Ovary (tissue), 9 donors: ENCODE results near the gene MVD. TPM values are rescaled to one million over a fixed set of nuclear protein-coding genes. Genes with fewer than 3 reads are reported as not detected.

Experiments used
- DNase-seq, 5 donors: peaks; one replicate each; pipeline ENCODE4 v3.0.0-alpha.2; 2019 to 2020
- H3K27ac ChIP-seq, 2 donors: fragments of 200-600 bp; one replicate each; pipeline versions ENCODE4 v1.5.1 to v1.8.0; 2019 to 2022
- H3K27me3 ChIP-seq: fragments of 200-600 bp; one replicate; pipeline ENCODE4 v1.8.0; 2022
- H3K36me3 ChIP-seq: fragments of 200-600 bp; sonication (generic); one replicate; pipeline ENCODE4 v1.5.1; 2019
- H3K4me1 ChIP-seq: one replicate; pipeline ENCODE4 v1.8.1; 2013; ENCODE audit warnings: mild to moderate bottlenecking, moderate library complexity; ENCODE audit not compliant: insufficient read depth
- H3K4me3 ChIP-seq: fragments of 200-600 bp; sonication (generic); one replicate; pipeline ENCODE4 v1.5.1; 2017
- H3K9me3 ChIP-seq, 2 donors: fragments of 200-600 bp in 1 of 2; sonication (generic) in 1 of 2; one replicate each; pipeline versions ENCODE4 v1.5.1 to v1.8.1; 2013 to 2019; ENCODE audit warnings: mild to moderate bottlenecking in 1 of 2, moderate library complexity in 1 of 2
- EP300 ChIP-seq: sonication (generic); formaldehyde crosslinking; IDR thresholded peaks from one replicate; pipeline ENCODE4 v1.6.1; 2017; ENCODE audit warnings: antibody characterized with exemption
- POLR2A ChIP-seq: fragments of 450-650 bp; IDR thresholded peaks from one replicate; pipeline ENCODE4 v1.6.1; 2017; ENCODE audit warnings: antibody characterized with exemption, mild to moderate bottlenecking, moderate library complexity
- WGBS, 3 donors: extraction: QIAGEN DNeasy Blood & Tissue Kit in 1 of 3; methylation state at CpG; one replicate each; pipeline versions ENCODE4 v1.1.5 to v1.1.7; 2013 to 2017; 5-methylcytosine and 5-hydroxymethylcytosine counted together
- intact Hi-C, 4 donors: fragments of 100-400 bp; cut with DNase I; formaldehyde crosslinking; loops; one replicate each; pipeline versions ENCODE4 v1.11.0 to v1.15.1; 2022 to 2023
- polyA plus RNA-seq, 2 donors: library from polyadenylated mRNA; stranded (reverse); fragments of 200-250 nt in 1 of 2; fragments of 350-450 nt in 1 of 2; fragmentation: Illumina TruSeq in 1 of 2; extraction: RNeasy Lipid Tissue Mini Kit (QIAGEN cat#74804) in 1 of 2; gene quantifications; one replicate each; pipeline ENCODE4 v1.2.3, GENCODE V29; 2013 to 2014
- total RNA-seq, 7 donors: library from RNA; depleted of rRNA in 2 of 7; stranded (reverse); fragments of >200 nt in 2 of 7; fragmentation: NEBNext Ultra II Directional in 3 of 7; extraction: Animal tissue kit (Norgen Biotek cat#: 25700) in 3 of 7; gene quantifications; one replicate each; pipeline versions ENCODE4 v1.1.0 to v1.2.4, GENCODE V29; 2016 to 2023
- TF ChIP-seq, protein P1 (sequence below), 3 donors: fragments of 450-650 bp in 2 of 3; fragments of 200-600 bp in 1 of 3; IDR thresholded peaks; one replicate each; pipeline versions ENCODE4 v1.5.1 to v1.8.0; 2016 to 2022; ENCODE audit warnings: antibody characterized with exemption in 3 of 3, mild to moderate bottlenecking in 1 of 3
- donor health status: DM: no; HTN: no; CAD: no; lungs with moderate emphysema.
- donor health status: DM: no; HTN: no; CAD: no.
- donor health status: Bipolar disorder and iron deficiency.
- donor health status: DM: yes; HTN: yes; CAD: no.
- donor health status: DM: no; HTN: no; CAD: no.
- donor health status: DM: yes; HTN: yes; CAD: no.

The MVD gene
- total and polyA plus RNA-seq, 9 donors: 9.1 to 135 (median 20.9) TPM

- no peaks in the 10 kb centered on the region for H3K9me3 ChIP-seq
- WGBS, 3 donors: 78 to 84% (median 78%) methylated on average over 10 of the region's 10 CpGs
- DNase-seq: no peak
- H3K27me3 ChIP-seq: no peaks in the 10 kb centered on the region
- H3K27ac ChIP-seq: no peak overlapping the region
- intact Hi-C loops: no loop called here
- no peaks in the 10 kb centered on the region for H3K36me3 ChIP-seq
- peaks cover 3% of the 10 kb centered on the region for H3K4me1 ChIP-seq
- TF ChIP-seq, protein P1, sequence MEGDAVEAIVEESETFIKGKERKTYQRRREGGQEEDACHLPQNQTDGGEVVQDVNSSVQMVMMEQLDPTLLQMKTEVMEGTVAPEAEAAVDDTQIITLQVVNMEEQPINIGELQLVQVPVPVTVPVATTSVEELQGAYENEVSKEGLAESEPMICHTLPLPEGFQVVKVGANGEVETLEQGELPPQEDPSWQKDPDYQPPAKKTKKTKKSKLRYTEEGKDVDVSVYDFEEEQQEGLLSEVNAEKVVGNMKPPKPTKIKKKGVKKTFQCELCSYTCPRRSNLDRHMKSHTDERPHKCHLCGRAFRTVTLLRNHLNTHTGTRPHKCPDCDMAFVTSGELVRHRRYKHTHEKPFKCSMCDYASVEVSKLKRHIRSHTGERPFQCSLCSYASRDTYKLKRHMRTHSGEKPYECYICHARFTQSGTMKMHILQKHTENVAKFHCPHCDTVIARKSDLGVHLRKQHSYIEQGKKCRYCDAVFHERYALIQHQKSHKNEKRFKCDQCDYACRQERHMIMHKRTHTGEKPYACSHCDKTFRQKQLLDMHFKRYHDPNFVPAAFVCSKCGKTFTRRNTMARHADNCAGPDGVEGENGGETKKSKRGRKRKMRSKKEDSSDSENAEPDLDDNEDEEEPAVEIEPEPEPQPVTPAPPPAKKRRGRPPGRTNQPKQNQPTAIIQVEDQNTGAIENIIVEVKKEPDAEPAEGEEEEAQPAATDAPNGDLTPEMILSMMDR (IDR thresholded peaks at IDR 0.05): no peak
- TF ChIP-seq EP300: no peak
- no peak for TF ChIP-seq POLR2A
- no peak overlapping the region for H3K4me3 ChIP-seq
These were observed 1.4 kb downstream of the MVD start for GRCh38 chr16:88661468-88661867.

DNA sequence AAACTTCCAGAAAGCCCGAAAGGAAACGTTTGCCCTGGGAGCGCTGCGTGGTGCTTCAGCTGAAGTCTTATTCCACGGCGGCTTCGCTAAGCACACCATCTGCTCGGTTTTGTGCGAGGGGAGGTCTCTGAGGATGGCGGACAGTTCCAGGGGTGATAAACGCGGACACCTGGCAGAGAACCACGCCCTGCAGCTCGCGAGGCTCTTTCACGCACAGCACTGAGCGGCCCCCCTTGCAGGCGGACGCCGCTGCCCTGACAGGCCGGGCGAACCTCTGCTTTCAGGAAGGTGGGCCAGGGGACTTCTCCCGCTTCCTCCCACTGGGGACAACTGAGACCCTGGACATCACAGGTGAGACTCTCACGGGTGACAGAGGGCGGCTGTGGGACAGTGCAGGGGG is 3.7 kb downstream of the MVD start:
- no peak overlapping the region for H3K27ac ChIP-seq
- no peaks in the 10 kb centered on the region for H3K9me3 ChIP-seq
- no peaks in the 10 kb centered on the region for H3K27me3 ChIP-seq
- no peaks in the 10 kb centered on the region for H3K36me3 ChIP-seq
- TF ChIP-seq EP300: no peak
- TF ChIP-seq, protein P1 (IDR thresholded peaks at IDR 0.05): no peak
- no peak for TF ChIP-seq POLR2A
- intact Hi-C loops: no loop called here
- no peak overlapping the region for H3K4me3 ChIP-seq
- 89 to 92% (median 91%) methylated on average over 25 of the region's 25 CpGs for WGBS, 3 donors
- H3K4me1 ChIP-seq: peaks cover 3% of the 10 kb centered on the region
- no peak for DNase-seq

GRCh38 chr16:88658714-88659113 is 4.2 kb downstream of the MVD start:
- Histone ChIP-seq H3K27ac (no peak overlapping the region), H3K9me3 (no peaks in the 10 kb centered on the region), H3K4me3 (no peak overlapping the region), H3K36me3 (no peaks in the 10 kb centered on the region), H3K4me1 (peaks cover 3% of the 10 kb centered on the region), H3K27me3 (no peaks in the 10 kb centered on the region)
- WGBS, 3 donors: 84 to 87% (median 86%) methylated on average over 15 of the region's 15 CpGs
- no peak for DNase-seq
- intact Hi-C loops: no loop called here
- TF ChIP-seq POLR2A: no peak
- TF ChIP-seq, protein P1 (IDR thresholded peaks at IDR 0.05): no peak
- TF ChIP-seq EP300: no peak

DNA sequence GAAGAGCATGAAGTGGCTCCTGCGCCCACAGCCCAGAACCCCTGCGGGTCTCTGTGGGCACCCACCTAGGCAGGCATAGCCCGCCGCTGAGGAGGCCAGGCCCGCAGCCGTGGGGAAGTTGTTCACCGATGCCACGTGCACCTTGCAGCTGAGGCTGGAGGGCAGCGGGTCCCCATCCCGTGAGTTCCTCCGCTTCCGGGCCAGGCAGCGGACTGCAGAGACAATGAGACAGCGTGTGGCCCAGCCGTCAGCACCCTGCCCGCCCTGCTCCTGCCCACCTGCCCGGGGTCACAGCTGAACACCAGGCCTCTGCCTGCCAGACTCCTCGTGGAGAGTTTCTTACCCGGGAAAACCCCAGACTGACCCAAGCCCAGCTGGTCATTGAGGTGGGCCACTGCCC is 5.5 kb downstream of the MVD start:
- no peaks in the 10 kb centered on the region for H3K36me3 ChIP-seq
- H3K4me1 ChIP-seq: peaks cover 2% of the 10 kb centered on the region
- H3K27me3 ChIP-seq: no peaks in the 10 kb centered on the region
- no peak for DNase-seq
- WGBS, 3 donors: 88 to 93% (median 90%) methylated on average over 18 to 19 of the region's 19 CpGs
- no peak overlapping the region for H3K4me3 ChIP-seq
- TF ChIP-seq POLR2A (no peak), EP300 (no peak)
- TF ChIP-seq, protein P1 (IDR thresholded peaks at IDR 0.05): no peak
- intact Hi-C loops: no loop called here
- no peaks in the 10 kb centered on the region for H3K9me3 ChIP-seq
- no peak overlapping the region for H3K27ac ChIP-seq
